ENCODE data around the gene BTAF1. TPM values are rescaled to one million over a fixed set of nuclear protein-coding genes. Genes with fewer than 3 reads are reported as not detected.

BTAF1 gene
- total and polyA plus RNA-seq, 2 experiments from 2014 or later: 30.4 to 55.7 TPM

GRCh38 chr10:91891125-91892001, 32.2 kb upstream of the BTAF1 start (continued):
- TF ChIP-seq JUNB (IDR thresholded peaks at IDR 0.05; ENCODE audit: unreplicated experiment) (no peak), STAT1 (IDR thresholded peaks at IDR 0.05; ENCODE audit: unreplicated experiment) (no peak), CREB1 (CRISPR knock-in tag; IDR thresholded peaks at IDR 0.05; ENCODE audit: low read depth) (no peak), POLR2AphosphoS5 (IDR thresholded peaks at IDR 0.05; ENCODE audit: low read depth) (no peak), NANOG (IDR thresholded peaks at IDR 0.05; ENCODE audit: borderline replicate concordance) (no peak), ZNF114 (CRISPR knock-in tag; IDR thresholded peaks at IDR 0.05) (no peak), REST (IDR thresholded peaks at IDR 0.05; ENCODE audit: unreplicated experiment) (no peak), ZNF331 (CRISPR knock-in tag; IDR thresholded peaks at IDR 0.05; ENCODE audit: low read depth) (no peak)

- peaks cover 14% of the 10 kb centered on the region for H3K4me1 Mint-ChIP-seq
- Histone ChIP-seq H3K79me2 (replicated peaks; ENCODE audit: insufficient read depth) (no peaks in the 10 kb centered on the region), H3F3A (replicated peaks; ENCODE audit: low read depth) (no peaks in the 10 kb centered on the region), H3K36me3 (ENCODE audit: insufficient read depth) (no peaks in the 10 kb centered on the region), H3K27ac (ENCODE audit: low read depth) (no peak overlapping the region), H3K4me2 (no peak overlapping the region), H2AFZ (no peak overlapping the region), H4K20me1 (replicated peaks; ENCODE audit: insufficient read depth) (no peaks in the 10 kb centered on the region), H3K4me1 (ENCODE audit: insufficient read depth) (peaks cover 4% of the 10 kb centered on the region; the same call in 1 of the 2 replicates), H3K27me3 (ENCODE audit: insufficient read depth) (no peaks in the 10 kb centered on the region), H3K4me3 (no peak overlapping the region), H3K9me2 (ENCODE audit: insufficient read depth) (peaks cover 10% of the 10 kb centered on the region; the same call in 1 of the 2 replicates)
- H3K27me3 Mint-ChIP-seq (ENCODE audit: insufficient read depth, low read depth, poor library complexity): peaks cover 4% of the 10 kb centered on the region
- H3K36me3 Mint-ChIP-seq (ENCODE audit: low read depth): peaks cover 2% of the 10 kb centered on the region; the same call in 1 of the 3 replicates
- DNase-seq (ENCODE audit: low spot score) (no peak), ATAC-seq (no peak)
- no peak overlapping the region for H3K4me3 Mint-ChIP-seq
- H3K27ac Mint-ChIP-seq: no peak overlapping the region
- peaks cover 7% of the 10 kb centered on the region; the same call in 1 of the 3 replicates for H3K9me3 Mint-ChIP-seq
- TF ChIP-seq STAT1 (IDR thresholded peaks at IDR 0.05; ENCODE audit: unreplicated experiment) (no peak), EZH2phosphoT487 (IDR thresholded peaks at IDR 0.05; ENCODE audit: unreplicated experiment) (no peak), CREB1 (CRISPR knock-in tag; IDR thresholded peaks at IDR 0.05; ENCODE audit: low read depth) (no peak), NANOG (IDR thresholded peaks at IDR 0.05; ENCODE audit: borderline replicate concordance) (no peak), CTCF (conservative IDR thresholded peaks at IDR 0.05; ENCODE audit: low read depth in 2 of 2) (no peak), ZNF331 (CRISPR knock-in tag; IDR thresholded peaks at IDR 0.05; ENCODE audit: low read depth) (no peak), REST (IDR thresholded peaks at IDR 0.05; ENCODE audit: unreplicated experiment) (no peak), JUNB (IDR thresholded peaks at IDR 0.05; ENCODE audit: unreplicated experiment) (no peak)
Measured at GRCh38 chr10:91893051-91893450, 30.5 kb upstream of the BTAF1 start.

All from GM23338 (cell line).